IMR-90 (cell line): ENCODE results near the gene SCRN2. TPM values are rescaled to one million over a fixed set of nuclear protein-coding genes. Genes with fewer than 3 reads are reported as not detected.

Experiments used
- ATAC-seq: fragments of 200-7000 bp; cut with Tn5 transposase; 2 replicates; pipeline ENCODE4 v1.9.1; 2020; ENCODE audit warnings: low read depth, mild to moderate bottlenecking, moderate library complexity
- BruUV-seq: library from RNA; stranded (reverse); fragments of 400-500 nt; replicated peaks from 2 replicates; lab custom pipeline; 2021; lab: Mats Ljungman, UMichigan
- CTCF ChIA-PET: fragments of 300-600 bp; formaldehyde crosslinking; extraction: SDS; loops from one replicate; lab custom pipeline; 2021; ENCODE audit warnings: antibody characterized with exemption; lab: Yijun Ruan, JAX
- POLR2A ChIA-PET: fragments of 300-600 bp; sonication (Branson Sonifier 250); formaldehyde crosslinking; loops from one replicate; lab custom pipeline; 2022; ENCODE audit warnings: antibody characterized with exemption; ENCODE audit not compliant: unreplicated experiment; lab: Charles Lee
- DNase-seq: peaks from one replicate; pipeline ENCODE4 v3.0.0; 2013
- H2AFZ ChIP-seq: replicated peaks from 2 replicates; pipeline ENCODE3; 2013; ENCODE audit warnings: low read length, mild to moderate bottlenecking; ENCODE audit not compliant: poor library complexity
- H2AK5ac ChIP-seq: 2 replicates; pipeline ENCODE4 v1.6.1; 2013; ENCODE audit warnings: low read depth, low read length, inconsistent platforms
- H2AK9ac ChIP-seq: replicated peaks from 2 replicates; pipeline ENCODE3; 2013; ENCODE audit warnings: mild to moderate bottlenecking, low read depth, low read length, moderate library complexity; ENCODE audit not compliant: poor library complexity
- H2BK120ac ChIP-seq: 2 replicates; pipeline ENCODE4 v1.6.1; 2013; ENCODE audit warnings: low read depth, low read length, inconsistent platforms
- H2BK15ac ChIP-seq: 3 replicates; pipeline ENCODE4 v1.6.1; 2013; ENCODE audit warnings: low read depth, low read length, inconsistent platforms
- H2BK20ac ChIP-seq: 2 replicates; pipeline ENCODE4 v1.6.1; 2013; ENCODE audit warnings: low read depth, mild to moderate bottlenecking, inconsistent platforms, low read length, moderate library complexity
- H2BK5ac ChIP-seq: 2 replicates; pipeline ENCODE4 v1.6.1; 2013; ENCODE audit warnings: mild to moderate bottlenecking, low read depth, low read length, inconsistent platforms; ENCODE audit not compliant: poor library complexity, severe bottlenecking
- H3K14ac ChIP-seq: replicated peaks from 2 replicates; pipeline ENCODE4 v1.6.1; 2013; ENCODE audit warnings: low read depth, low read length, inconsistent platforms
- H3K18ac ChIP-seq: 2 replicates; pipeline ENCODE4 v1.6.1; 2013; ENCODE audit warnings: low read depth, low read length, control low read depth
- H3K23ac ChIP-seq: 2 replicates; pipeline ENCODE4 v1.6.1; 2013; ENCODE audit warnings: low read depth, low read length, inconsistent platforms
- H3K27ac ChIP-seq: 2 replicates; pipeline ENCODE4 v1.5.1; 2013; ENCODE audit warnings: mild to moderate bottlenecking, control low read depth, low read length; ENCODE audit not compliant: insufficient read depth
- H3K27me3 ChIP-seq: 2 replicates; pipeline ENCODE4 v1.6.1; 2013; ENCODE audit warnings: low read length; ENCODE audit not compliant: control insufficient read depth, insufficient read depth
- H3K36me3 ChIP-seq: 2 replicates; pipeline ENCODE4 v1.6.1; 2013; ENCODE audit warnings: low read length, mixed read lengths; ENCODE audit not compliant: control insufficient read depth, insufficient read depth
- H3K4ac ChIP-seq: 2 replicates; pipeline ENCODE4 v1.6.1; 2013; ENCODE audit warnings: low read depth, low read length, inconsistent platforms
- H3K4me1 ChIP-seq: 2 replicates; pipeline ENCODE4 v1.6.1; 2013; ENCODE audit warnings: low read length, mixed read lengths; ENCODE audit not compliant: control insufficient read depth, insufficient read depth
- H3K4me2 ChIP-seq: 2 replicates; pipeline ENCODE4 v1.6.1; 2013; ENCODE audit warnings: low read depth, mild to moderate bottlenecking, control low read depth, low read length, moderate library complexity
- H3K4me3 ChIP-seq: 2 replicates; pipeline ENCODE4 v1.5.1; 2013; ENCODE audit warnings: low read depth, mild to moderate bottlenecking, control low read depth, low read length, moderate library complexity; ENCODE audit not compliant: insufficient read depth
- H3K56ac ChIP-seq: 2 replicates; pipeline ENCODE4 v1.6.1; 2013; ENCODE audit warnings: low read length, inconsistent platforms; ENCODE audit not compliant: insufficient read depth; ENCODE audit errors: extremely low read depth
- H3K79me1 ChIP-seq, 2 experiments: 2 replicates each; pipeline ENCODE4 v1.6.1; 2013; ENCODE audit warnings: low read length in 2 of 2, inconsistent platforms in 1 of 2, low read depth in 1 of 2
- H3K9ac ChIP-seq: 2 replicates; pipeline ENCODE4 v1.6.1; 2013; ENCODE audit warnings: low read depth, low read length, control low read depth
- H3K9me1 ChIP-seq: 2 replicates; pipeline ENCODE4 v1.6.1; 2013; ENCODE audit warnings: low read length, inconsistent platforms; ENCODE audit not compliant: insufficient read depth
- H3K9me3 ChIP-seq: 2 replicates; pipeline ENCODE4 v1.6.1; 2013; ENCODE audit warnings: low read length; ENCODE audit not compliant: control insufficient read depth, insufficient read depth
- H4K20me1 ChIP-seq: 2 replicates; pipeline ENCODE4 v1.6.1; 2013; ENCODE audit warnings: low read length, inconsistent platforms; ENCODE audit not compliant: insufficient read depth
- H4K5ac ChIP-seq: 2 replicates; pipeline ENCODE4 v1.6.1; 2013; ENCODE audit warnings: mild to moderate bottlenecking, low read depth, low read length, control low read depth
- H4K8ac ChIP-seq, 2 experiments: 2 replicates each; pipeline ENCODE4 v1.6.1; 2013; ENCODE audit warnings: low read depth in 2 of 2, low read length in 2 of 2, control low read depth in 1 of 2, inconsistent platforms in 1 of 2
- H4K91ac ChIP-seq: 2 replicates; pipeline ENCODE4 v1.6.1; 2013; ENCODE audit warnings: low read depth, low read length, inconsistent platforms; ENCODE audit not compliant: insufficient read depth
- CTCF ChIP-seq: conservative IDR thresholded peaks from 2 replicates; pipeline ENCODE4 v1.5.1; 2012; ENCODE audit warnings: mild to moderate bottlenecking, low read depth, low read length, improper control_type of control experiment
- NFE2L2 ChIP-seq: fragments of 150-350 bp; IDR thresholded peaks from 2 replicates; pipeline ENCODE4 v1.6.1; 2016; ENCODE audit warnings: low read depth, mild to moderate bottlenecking, low read length
- SMC3 ChIP-seq: fragments of 150-350 bp; IDR thresholded peaks from 2 replicates; pipeline ENCODE4 v1.6.1; 2016; ENCODE audit warnings: low read depth, mild to moderate bottlenecking, antibody characterized with exemption, low read length, moderate library complexity
- USF2 ChIP-seq: fragments of 150-350 bp; IDR thresholded peaks from 2 replicates; pipeline ENCODE4 v1.6.1; 2017; ENCODE audit warnings: mild to moderate bottlenecking, antibody characterized with exemption, low read length, low read depth
- WGBS, 2 experiments: methylation state at CpG; one replicate each; pipeline versions ENCODE4 v1.1.5 to v1.1.7; 2013; ENCODE audit warnings: missing lambda C conversion rate in 2 of 2; ENCODE audit not compliant: insufficient read length in 1 of 2; ENCODE audit errors: extremely low coverage in 2 of 2; 5-methylcytosine and 5-hydroxymethylcytosine counted together
- dilution Hi-C: fragments of 300-500 bp; cut with HindIII; formaldehyde crosslinking; loops from one replicate; pipeline ENCODE4 v1.14.3; 2018; ENCODE audit warnings: low sequenced_read_pairs; ENCODE audit not compliant: unreplicated experiment
- in situ Hi-C: fragments of 300-500 bp; cut with MboI; formaldehyde crosslinking; loops from 3 replicates; pipeline ENCODE4 v1.14.3; 2019; ENCODE audit warnings: low sequenced_read_pairs, inconsistent platforms, mixed read lengths
- intact Hi-C: fragments of 100-400 bp; cut with micrococcal nuclease; formaldehyde crosslinking; loops from 2 replicates; pipeline ENCODE4 v1.10.0; 2022
- polyA plus RNA-seq, 3 experiments: library from polyadenylated mRNA; depleted of rRNA; stranded (reverse); fragments of >200 nt; gene quantifications; 2 replicates each; pipeline ENCODE4 v1.2.3, GENCODE V29; 2012; ENCODE audit warnings: low replicate concordance in 1 of 3
- total RNA-seq: library from RNA; depleted of rRNA; stranded (reverse); fragments of >200 nt; gene quantifications from 2 replicates; pipeline ENCODE4 v1.2.3, GENCODE V29; 2012

The SCRN2 gene
- total and polyA plus RNA-seq, 2 of the 4 experiments (the other 2 are of a cell fraction) = 17.2 to 31.0 TPM

- BruUV-seq = no TSS peak
- ChIA-PET POLR2A (no interaction called here), CTCF (interaction anchor here (0.7 to 1.8 kb wide), 4 partner anchors 41 to 46 kb away, joined by 3 to 6 read pairs (median 4); no protein-coding TSS in a partner anchor)
- Histone ChIP-seq H3K9me1 (peaks cover 3% of the 10 kb centered on the region; the same call in 1 of the 2 replicates), H4K91ac (no peak overlapping the region), H2BK20ac (no peak overlapping the region), H3K18ac (no peak overlapping the region), H2AFZ (no peak overlapping the region), H4K20me1 (no peaks in the 10 kb centered on the region), H4K5ac (no peak overlapping the region), H3K4ac (no peak overlapping the region), H3K27ac (no peak overlapping the region), H3K23ac (no peak overlapping the region), H2BK5ac (no peak overlapping the region), H3K4me1 (peaks cover 4% of the 10 kb centered on the region; the same call in 1 of the 2 replicates), H2BK120ac (no peak overlapping the region), H2BK15ac (no peak overlapping the region), H2AK5ac (no peak overlapping the region), H3K9me3 (no peaks in the 10 kb centered on the region), H3K27me3 (peaks cover 49% of the 10 kb centered on the region), H3K36me3 (no peaks in the 10 kb centered on the region), H2AK9ac (peak overlapping the region; percentile 19), H3K14ac (no peak overlapping the region), H3K9ac (no peak overlapping the region), H3K4me3 (no peak overlapping the region), H3K56ac (no peak overlapping the region), H4K8ac (no peak overlapping the region), H3K4me2 (no peak overlapping the region), H3K79me1 (peaks cover 7 to 13% of the 10 kb centered on the region in 2 experiments; a peak in 3 of 4 replicates)
- in situ Hi-C loops (loop anchor here (5.0 kb wide), 2 partner anchors 47 to 172 kb away; no protein-coding TSS in a partner anchor), dilution Hi-C loops (no loop called here), intact Hi-C loops (loop anchor here (5.0 kb wide), 1 partner anchor 102 kb away; no protein-coding TSS in a partner anchor)
- DNase-seq (peak; percentile 18), ATAC-seq (no peak)
- TF ChIP-seq SMC3 (0 out of 2 replicates have a peak, but pooled peaks have one; percentile 9), USF2 (no peak), NFE2L2 (no peak), CTCF (peak; percentile 37)
- WGBS, 2 experiments = no CpG with 5 or more reads among the region's 4 CpGs
Observed at GRCh38 chr17:47844814-47845715, 4.0 kb upstream of the SCRN2 start.
